MCF 10A (cell line): ENCODE results near the gene OR52A5. TPM values are rescaled to one million over a fixed set of nuclear protein-coding genes. Genes with fewer than 3 reads are reported as not detected.

Source experiments
- BruUV-seq: library from RNA; stranded (reverse); fragments of 400-500 nt; replicated peaks from 2 replicates; lab custom pipeline; 2021; lab: Mats Ljungman, UMichigan
- CTCF ChIA-PET: fragments of 300-600 bp; sonication (Branson Sonifier 250); formaldehyde crosslinking; extraction: SDS; loops from one replicate; lab custom pipeline; 2021; ENCODE audit warnings: antibody characterized with exemption, inconsistent platforms; lab: Yijun Ruan, JAX
- POLR2A ChIA-PET: fragments of 300-600, 350-650 bp; sonication (Branson Sonifier 250); formaldehyde crosslinking; extraction: SDS; loops from one replicate; lab custom pipeline; 2020; ENCODE audit warnings: antibody characterized with exemption, inconsistent platforms; lab: Yijun Ruan, JAX
- DNase-seq: peaks from one replicate; pipeline ENCODE4 v3.0.0-alpha.2; 2018; ENCODE audit not compliant: unreplicated experiment
- H3K27ac Mint-ChIP-seq: one replicate; pipeline ENCODE4 v1.8.0; 2022; ENCODE audit warnings: mild to moderate bottlenecking, low read depth, mixed read lengths; ENCODE audit not compliant: unreplicated experiment
- H3K27me3 Mint-ChIP-seq: one replicate; pipeline ENCODE4 v1.8.0; 2022; ENCODE audit warnings: mixed read lengths; ENCODE audit not compliant: insufficient read depth, unreplicated experiment
- H3K36me3 Mint-ChIP-seq: one replicate; pipeline ENCODE4 v1.8.0; 2022; ENCODE audit warnings: mild to moderate bottlenecking, moderate library complexity, mixed read lengths; ENCODE audit not compliant: insufficient read depth, unreplicated experiment
- H3K4me1 Mint-ChIP-seq: one replicate; pipeline ENCODE4 v1.8.0; 2022; ENCODE audit warnings: mixed read lengths; ENCODE audit not compliant: insufficient read depth, unreplicated experiment
- H3K4me3 Mint-ChIP-seq: one replicate; pipeline ENCODE4 v1.8.0; 2022; ENCODE audit warnings: mild to moderate bottlenecking, moderate library complexity, mixed read lengths; ENCODE audit not compliant: unreplicated experiment
- H3K9me3 Mint-ChIP-seq: one replicate; pipeline ENCODE4 v1.8.0; 2022; ENCODE audit warnings: mixed read lengths; ENCODE audit not compliant: unreplicated experiment
- CTCF ChIP-seq: fragments of 200-600 bp; IDR thresholded peaks from one replicate; pipeline ENCODE4 v1.8.0; 2022; ENCODE audit warnings: antibody characterized with exemption, mild to moderate bottlenecking; ENCODE audit not compliant: unreplicated experiment
- intact Hi-C: fragments of 100-400 bp; cut with micrococcal nuclease; formaldehyde crosslinking; loops from 2 replicates; pipeline ENCODE4 v1.14.1; 2022
- total RNA-seq: library from RNA; stranded (reverse); gene quantifications from 2 replicates; pipeline ENCODE4 v1.2.3, GENCODE V29; 2022

Gene OR52A5
- total RNA-seq, 1 experiment from 2014 or later, result not detected

DNA sequence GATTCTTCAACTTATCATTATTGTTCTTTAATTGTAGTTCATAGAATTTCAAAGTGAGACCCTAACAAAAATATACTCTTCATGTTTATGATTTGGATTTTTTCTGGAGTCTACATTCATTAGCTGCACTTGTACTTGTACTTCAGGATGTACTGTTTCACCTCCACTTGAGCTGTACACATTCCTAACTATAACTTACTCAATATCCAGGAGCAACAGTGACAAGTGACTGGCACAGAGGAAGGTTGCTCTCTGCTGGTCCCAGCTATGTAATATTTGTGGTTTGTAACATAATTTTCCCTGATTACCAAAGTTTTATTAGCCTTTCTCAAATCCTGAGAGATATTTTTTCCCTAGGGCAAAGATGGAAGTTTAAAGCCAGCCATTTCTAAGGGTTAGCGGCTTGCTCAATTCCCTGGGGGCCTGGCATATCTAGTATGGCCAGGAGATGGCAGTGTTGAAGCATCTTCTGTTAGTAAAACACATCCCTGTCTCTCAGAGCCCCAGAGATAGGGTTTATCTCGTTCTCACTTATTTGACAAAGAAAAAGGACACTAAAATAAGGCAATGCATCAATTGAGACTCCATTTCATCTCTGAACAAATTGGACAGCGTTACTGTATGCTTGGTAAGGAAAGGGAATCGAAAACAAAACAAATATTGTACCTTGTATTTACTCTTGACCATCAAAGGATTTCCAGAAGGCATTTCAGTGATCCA lies 14.2 kb downstream of the OR52A5 start:
- no peaks in the 10 kb centered on the region for H3K36me3 Mint-ChIP-seq
- BruUV-seq, result no TSS peak
- ChIA-PET POLR2A (no interaction called here), CTCF (interaction anchor here (0.6 to 2.3 kb wide), 12 partner anchors 10 to 939 kb away, joined by 3 to 24 read pairs (median 4); no protein-coding TSS in a partner anchor)
- DNase-seq, result peak; percentile 74
- no peak overlapping the region for H3K27ac Mint-ChIP-seq
- no peak overlapping the region for H3K4me3 Mint-ChIP-seq
- no peaks in the 10 kb centered on the region for H3K4me1 Mint-ChIP-seq
- TF ChIP-seq CTCF, result peak; percentile 80
- H3K9me3 Mint-ChIP-seq, result no peaks in the 10 kb centered on the region
- intact Hi-C loops, result loop anchor here (1.0 to 10.0 kb wide), 6 partner anchors 81 to 937 kb away; partner anchors contain the start of gene OR52N2
- peaks cover 62% of the 10 kb centered on the region for H3K27me3 Mint-ChIP-seq

DNA sequence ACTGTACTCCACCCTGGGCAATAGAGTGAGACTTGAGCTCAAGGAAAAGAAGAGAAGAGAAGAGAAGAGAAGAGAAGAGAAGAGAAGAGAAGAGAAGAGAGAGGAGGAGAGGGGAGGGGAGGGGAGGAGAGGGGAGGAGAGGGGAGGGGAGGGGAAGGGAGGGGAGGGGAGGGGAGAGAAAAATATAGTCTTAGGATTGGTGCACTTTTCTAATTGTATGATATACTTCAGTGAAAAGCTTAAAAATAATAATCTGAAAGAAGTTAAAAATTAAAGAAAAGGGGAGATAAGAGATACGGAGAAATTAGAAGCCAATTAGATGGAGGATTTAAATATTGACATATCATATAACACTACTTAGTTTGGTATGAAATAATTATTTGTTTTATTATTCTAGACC lies 19.3 kb downstream of the OR52A5 start:
- no TSS peak for BruUV-seq
- H3K27me3 Mint-ChIP-seq, result peaks cover 78% of the 10 kb centered on the region
- no peaks in the 10 kb centered on the region for H3K4me1 Mint-ChIP-seq
- ChIA-PET POLR2A (no interaction called here), CTCF (interaction anchor here (0.5 kb wide), 2 partner anchors 132 to 372 kb away, joined by 4 read pairs; no protein-coding TSS in a partner anchor)
- intact Hi-C loops, result no loop called here
- TF ChIP-seq CTCF, result no peak
- H3K9me3 Mint-ChIP-seq, result no peaks in the 10 kb centered on the region
- H3K27ac Mint-ChIP-seq, result no peak overlapping the region
- H3K36me3 Mint-ChIP-seq, result no peaks in the 10 kb centered on the region
- DNase-seq, result no peak
- no peak overlapping the region for H3K4me3 Mint-ChIP-seq

DNA sequence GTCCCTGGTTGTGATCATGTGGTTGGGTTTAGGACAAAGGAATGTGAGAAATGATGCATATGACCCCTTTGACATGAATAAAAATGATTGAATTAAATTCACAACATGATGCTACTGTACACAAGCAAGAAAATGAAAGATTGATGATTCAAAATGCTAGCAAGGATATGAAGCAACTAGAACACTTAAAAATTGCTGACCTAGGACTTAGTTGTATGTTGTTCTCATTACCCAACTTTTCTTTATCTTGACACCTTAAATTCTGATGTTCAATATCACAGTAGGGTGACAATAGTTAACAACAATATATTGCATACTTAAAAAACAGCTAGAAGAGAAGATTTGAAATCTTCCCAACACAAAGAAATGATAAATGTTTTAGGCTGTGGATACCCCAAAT lies 20.6 kb downstream of the OR52A5 start:
- TF ChIP-seq CTCF, result no peak

GRCh38 chr11:5115339-5115738 lies 22.8 kb downstream of the OR52A5 start:
- H3K4me3 Mint-ChIP-seq, result no peak overlapping the region
- H3K4me1 Mint-ChIP-seq, result no peaks in the 10 kb centered on the region
- intact Hi-C loops, result no loop called here
- no peak for TF ChIP-seq CTCF
- no peak overlapping the region for H3K27ac Mint-ChIP-seq
- no peaks in the 10 kb centered on the region for H3K36me3 Mint-ChIP-seq
- no peaks in the 10 kb centered on the region for H3K9me3 Mint-ChIP-seq
- DNase-seq, result no peak
- H3K27me3 Mint-ChIP-seq, result peaks cover 60% of the 10 kb centered on the region
- POLR2A ChIA-PET, result no interaction called here
- CTCF ChIA-PET, result interaction anchor here (0.6 to 3.0 kb wide), 2 partner anchors 9 to 85 kb away, joined by 3 to 10 read pairs; no protein-coding TSS in a partner anchor
- BruUV-seq, result no TSS peak

More for the DNA sequence above, 20.6 kb downstream of the OR52A5 start:
- POLR2A ChIA-PET, result no interaction called here
- CTCF ChIA-PET, result interaction anchor here (0.9 kb wide), 1 partner anchor 226 kb away, joined by 3 read pairs; no protein-coding TSS in a partner anchor
- Mint-ChIP-seq H3K36me3 (no peaks in the 10 kb centered on the region), H3K4me3 (no peak overlapping the region), H3K27me3 (peaks cover 68% of the 10 kb centered on the region), H3K4me1 (no peaks in the 10 kb centered on the region), H3K27ac (no peak overlapping the region), H3K9me3 (no peaks in the 10 kb centered on the region)
- intact Hi-C loops, result no loop called here
- no peak for DNase-seq
- BruUV-seq, result no TSS peak
